Gastroesophageal sphincter (tissue), 4 donors: ENCODE measurements around the gene ZW10. TPM values are rescaled to one million over a fixed set of nuclear protein-coding genes. Genes with fewer than 3 reads are reported as not detected.
"Not testable (repeated sequence)": the region's sequence is repeated elsewhere in the genome, so short reads cannot be mapped to it uniquely, and the experiment has no call there.

Experiments
- ATAC-seq: fragments of 150-250 bp; one replicate; pipeline ENCODE4 v1.9.1; 2016; ENCODE audit warnings: mild to moderate bottlenecking, moderate library complexity
- H3K27ac ChIP-seq, 4 donors: fragments of 200-600 bp; sonication (generic) in 3 of 4; 1 replicate in 3 of 4; 2 replicates in 1 of 4; pipeline ENCODE4 v1.5.1; 2016 to 2019
- H3K27me3 ChIP-seq: fragments of 200-600 bp; sonication (generic); one replicate; pipeline ENCODE4 v1.5.1; 2019
- H3K36me3 ChIP-seq, 2 donors: fragments of 200-600 bp; sonication (generic); one replicate each; pipeline ENCODE4 v1.5.1; 2019; ENCODE audit warnings: control low read depth in 1 of 2
- H3K4me1 ChIP-seq, 3 donors: fragments of 200-600 bp; sonication (generic); 1 replicate in 2 of 3; 2 replicates in 1 of 3; pipeline ENCODE4 v1.5.1; 2016 to 2019; ENCODE audit warnings: control low read depth in 2 of 3
- H3K4me3 ChIP-seq, 2 donors: fragments of 200-600 bp; sonication (generic); one replicate each; pipeline ENCODE4 v1.5.1; 2019; ENCODE audit warnings: mild to moderate bottlenecking in 1 of 2, moderate library complexity in 1 of 2
- H3K9me3 ChIP-seq, 3 donors: fragments of 200-600 bp; sonication (generic); one replicate each; pipeline ENCODE4 v1.5.1; 2017 to 2019; ENCODE audit warnings: control low read depth in 2 of 3
- EP300 ChIP-seq: sonication (generic); formaldehyde crosslinking; IDR thresholded peaks from one replicate; pipeline ENCODE4 v1.6.1; 2017; ENCODE audit warnings: antibody characterized with exemption, mild to moderate bottlenecking
- POLR2A ChIP-seq, 2 donors: fragments of 450-650 bp; IDR thresholded peaks; one replicate each; pipeline ENCODE4 v1.6.1; 2017; ENCODE audit warnings: antibody characterized with exemption in 2 of 2, mild to moderate bottlenecking in 2 of 2, moderate library complexity in 1 of 2
- POLR2AphosphoS5 ChIP-seq: sonication (generic); formaldehyde crosslinking; IDR thresholded peaks from one replicate; pipeline ENCODE4 v1.6.1; 2017; ENCODE audit warnings: antibody characterized with exemption
- WGBS, 2 donors: methylation state at CpG; one replicate each; pipeline ENCODE4 v1.1.5; 2018; ENCODE audit warnings: low coverage in 1 of 2; 5-methylcytosine and 5-hydroxymethylcytosine counted together
- total RNA-seq, 4 donors: library from RNA; depleted of rRNA; stranded (reverse); fragments of >200 nt; gene quantifications; one replicate each; pipeline ENCODE4 v1.1.0, GENCODE V29; 2016
- TF ChIP-seq, protein P1 (sequence below), 4 experiments: fragments of 200-600 bp in 2 of 4; fragments of 450-650 bp in 2 of 4; sonication (generic) in 1 of 4; IDR thresholded peaks; one replicate each; pipeline ENCODE4 v1.5.1; 2017 to 2019; ENCODE audit warnings: antibody characterized with exemption in 4 of 4, mild to moderate bottlenecking in 2 of 4, moderate library complexity in 2 of 4

The ZW10 gene
- total RNA-seq, 4 donors from 2014 or later: 9.8 to 15.8 (median 13.0) TPM

DNA sequence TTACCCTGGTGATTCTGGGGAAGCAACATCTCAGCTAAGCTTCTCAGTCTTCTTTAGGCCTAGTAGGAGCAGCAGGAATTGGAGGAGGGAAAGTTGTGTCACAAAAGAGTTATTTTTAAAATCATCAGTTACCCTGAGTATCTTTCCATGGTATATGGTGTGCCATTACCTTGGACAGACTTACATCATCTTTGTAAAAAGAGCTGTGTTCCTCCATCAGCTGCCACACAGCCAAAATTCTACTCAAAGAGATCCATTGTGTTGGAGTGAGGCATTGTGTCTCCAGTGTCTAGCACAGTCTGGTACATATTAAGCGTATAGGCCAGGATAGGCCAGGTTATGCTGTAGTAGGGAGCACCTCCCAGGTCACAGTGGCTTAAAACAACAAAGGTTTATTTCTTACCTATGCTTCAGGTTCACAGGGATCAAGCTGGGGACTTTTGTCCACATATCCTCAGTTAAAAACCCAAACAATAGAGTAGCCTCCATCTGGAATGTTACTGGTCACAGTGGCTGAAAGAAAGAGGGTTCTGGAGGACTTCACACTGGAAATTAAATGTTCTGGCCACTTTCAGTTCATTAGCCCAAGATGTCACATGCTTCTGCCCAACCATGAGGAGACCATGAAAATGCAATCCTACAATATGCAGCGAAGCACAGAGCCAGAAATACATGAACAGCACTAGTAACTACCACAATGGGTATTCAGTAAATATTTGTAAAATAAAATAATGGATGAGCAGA, 57.4 kb downstream of the ZW10 start:
- TF ChIP-seq EP300 (no peak), POLR2A (IDR thresholded peaks at IDR 0.05) (no peak), POLR2AphosphoS5 (no peak)
- TF ChIP-seq, protein P1, sequence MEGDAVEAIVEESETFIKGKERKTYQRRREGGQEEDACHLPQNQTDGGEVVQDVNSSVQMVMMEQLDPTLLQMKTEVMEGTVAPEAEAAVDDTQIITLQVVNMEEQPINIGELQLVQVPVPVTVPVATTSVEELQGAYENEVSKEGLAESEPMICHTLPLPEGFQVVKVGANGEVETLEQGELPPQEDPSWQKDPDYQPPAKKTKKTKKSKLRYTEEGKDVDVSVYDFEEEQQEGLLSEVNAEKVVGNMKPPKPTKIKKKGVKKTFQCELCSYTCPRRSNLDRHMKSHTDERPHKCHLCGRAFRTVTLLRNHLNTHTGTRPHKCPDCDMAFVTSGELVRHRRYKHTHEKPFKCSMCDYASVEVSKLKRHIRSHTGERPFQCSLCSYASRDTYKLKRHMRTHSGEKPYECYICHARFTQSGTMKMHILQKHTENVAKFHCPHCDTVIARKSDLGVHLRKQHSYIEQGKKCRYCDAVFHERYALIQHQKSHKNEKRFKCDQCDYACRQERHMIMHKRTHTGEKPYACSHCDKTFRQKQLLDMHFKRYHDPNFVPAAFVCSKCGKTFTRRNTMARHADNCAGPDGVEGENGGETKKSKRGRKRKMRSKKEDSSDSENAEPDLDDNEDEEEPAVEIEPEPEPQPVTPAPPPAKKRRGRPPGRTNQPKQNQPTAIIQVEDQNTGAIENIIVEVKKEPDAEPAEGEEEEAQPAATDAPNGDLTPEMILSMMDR (IDR thresholded peaks at IDR 0.05): no peak
- WGBS, 2 donors: 90 to 92% methylated on average over 2 of the region's 2 CpGs
- H3K9me3 ChIP-seq: peaks cover 0 to 10% (median 0%) of the 10 kb centered on the region in 3 donors
- H3K27ac ChIP-seq: no peak overlapping the region
- ATAC-seq: no peak
- no peaks in the 10 kb centered on the region for H3K27me3 ChIP-seq
- H3K4me3 ChIP-seq: no peak overlapping the region
- peaks cover 0 to 45% of the 10 kb centered on the region in 2 donors for H3K36me3 ChIP-seq
- no peaks in the 10 kb centered on the region for H3K4me1 ChIP-seq

DNA sequence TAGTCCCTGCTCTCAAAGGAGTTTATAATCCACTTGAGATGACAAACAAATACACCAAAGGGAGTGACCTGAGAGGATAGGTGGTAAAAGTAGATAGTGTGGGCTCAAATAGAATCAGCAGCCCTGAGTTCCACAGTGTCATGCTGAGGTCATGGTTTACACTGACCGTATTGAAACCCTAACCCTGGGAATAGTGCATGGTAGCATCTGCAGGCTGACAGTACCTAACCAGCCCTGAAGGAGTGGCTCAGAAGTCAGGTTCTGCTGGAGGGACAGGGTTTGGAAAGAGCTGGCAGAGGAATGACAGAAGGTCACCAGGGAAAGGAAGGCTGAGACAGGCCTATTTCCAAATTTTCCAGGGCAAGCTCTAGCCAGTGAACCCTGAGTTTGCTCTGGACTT, 58.2 kb downstream of the ZW10 start:
- Histone ChIP-seq H3K4me1 (no peaks in the 10 kb centered on the region), H3K27me3 (no peaks in the 10 kb centered on the region), H3K4me3 (no peak overlapping the region), H3K9me3 (peaks cover 0 to 15% (median 0%) of the 10 kb centered on the region in 3 donors), H3K27ac (no peak overlapping the region), H3K36me3 (peaks cover 0 to 44% of the 10 kb centered on the region in 2 donors)
- no peak for ATAC-seq
- 88 to 100% methylated on average over 1 of the region's 1 CpG for WGBS, 2 donors
- no peak for TF ChIP-seq POLR2AphosphoS5
- TF ChIP-seq, protein P1 (IDR thresholded peaks at IDR 0.05): no peak
- TF ChIP-seq EP300: no peak
- TF ChIP-seq POLR2A (IDR thresholded peaks at IDR 0.05): no peak

DNA sequence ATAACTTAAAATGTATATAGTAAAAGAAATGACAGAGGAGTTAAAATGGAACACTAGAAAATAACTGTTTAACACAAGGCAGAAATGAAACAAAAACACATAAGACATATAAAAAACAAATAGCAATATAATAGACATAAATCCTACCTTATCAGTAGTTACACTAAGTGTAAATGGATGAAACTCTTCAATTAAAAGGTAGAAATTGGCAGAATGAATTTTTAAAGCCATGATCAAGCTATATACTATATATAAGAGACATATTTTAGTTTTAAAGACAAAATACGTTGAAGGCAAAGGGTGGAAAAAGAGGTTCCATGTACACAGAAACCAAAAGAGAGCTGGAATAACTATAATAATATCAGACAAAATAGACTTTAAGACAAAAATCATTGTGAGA, 62.5 kb downstream of the ZW10 start:
- Histone ChIP-seq H3K9me3 (peaks cover 0 to 39% (median 0%) of the 10 kb centered on the region in 3 donors), H3K36me3 (peaks cover 0 to 31% of the 10 kb centered on the region in 2 donors), H3K4me3 (no peak overlapping the region), H3K4me1 (no peaks in the 10 kb centered on the region), H3K27me3 (no peaks in the 10 kb centered on the region), H3K27ac (no peak overlapping the region)
- WGBS, 2 donors: 75 to 100% methylated on average over 1 of the region's 1 CpG
- ATAC-seq: no peak
- TF ChIP-seq EP300 (no peak), POLR2AphosphoS5 (no peak), POLR2A (IDR thresholded peaks at IDR 0.05) (no peak)
- TF ChIP-seq, protein P1 (IDR thresholded peaks at IDR 0.05): no peak

DNA sequence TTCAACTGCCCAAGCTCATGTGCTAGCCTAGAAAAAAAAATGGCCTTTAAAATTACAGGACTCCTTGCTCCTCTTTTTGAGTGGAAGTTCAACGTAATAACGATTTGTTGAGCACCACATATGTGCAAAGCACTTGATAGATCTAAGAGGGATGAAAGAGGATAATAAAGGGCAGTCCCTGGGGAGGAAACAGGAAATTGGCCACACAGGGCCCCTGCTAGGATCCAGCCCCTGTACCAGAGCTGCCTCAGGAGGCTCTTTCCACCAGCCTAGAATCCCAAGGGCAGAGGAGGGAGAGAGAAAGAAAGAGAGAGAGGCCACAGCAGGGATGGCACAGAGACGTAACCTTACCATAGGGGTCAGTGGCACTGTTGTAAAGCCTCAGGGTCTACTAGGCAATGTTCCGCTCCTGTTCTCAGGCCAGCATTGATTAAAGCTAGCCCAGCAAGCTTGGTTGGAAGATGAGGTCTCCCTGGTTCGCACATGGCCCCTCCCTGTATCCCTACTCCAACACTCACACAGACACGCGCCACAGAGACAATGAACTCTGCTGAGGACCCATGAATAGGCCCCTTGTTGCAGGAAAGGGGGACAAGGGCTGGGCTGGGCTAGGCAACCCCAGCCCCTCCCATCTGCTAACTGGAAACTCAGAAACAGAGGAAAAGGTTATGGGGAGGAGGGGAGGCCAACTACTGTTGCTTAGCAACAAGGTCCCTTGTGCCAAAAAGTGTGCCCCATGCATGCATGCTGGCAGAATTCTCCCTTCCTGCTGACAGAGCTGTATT, 67.4 kb downstream of the ZW10 start, which contains the start of gene TMPRSS5:
TMPRSS5 (minus strand) TSS at position 438 of the 785 bp plus-strand sequence; CDS start at position 354, 84 bp downstream.
- Histone ChIP-seq H3K36me3 (peaks cover 0 to 13% of the 10 kb centered on the region in 2 donors), H3K4me1 (no peaks in the 10 kb centered on the region), H3K27ac (peak within 1 kb of the TSS in 1 of 4 donors; percentile 37), H3K4me3 (no peak within 1 kb of the TSS), H3K27me3 (no peaks in the 10 kb centered on the region), H3K9me3 (peaks cover 0 to 29% (median 0%) of the 10 kb centered on the region in 3 donors)
- TF ChIP-seq POLR2A (IDR thresholded peaks at IDR 0.05): no peak
- 80 to 90% methylated on average over 1 to 2 of the region's 7 CpGs for WGBS, 2 donors
- peak; percentile 51 for ATAC-seq

DNA sequence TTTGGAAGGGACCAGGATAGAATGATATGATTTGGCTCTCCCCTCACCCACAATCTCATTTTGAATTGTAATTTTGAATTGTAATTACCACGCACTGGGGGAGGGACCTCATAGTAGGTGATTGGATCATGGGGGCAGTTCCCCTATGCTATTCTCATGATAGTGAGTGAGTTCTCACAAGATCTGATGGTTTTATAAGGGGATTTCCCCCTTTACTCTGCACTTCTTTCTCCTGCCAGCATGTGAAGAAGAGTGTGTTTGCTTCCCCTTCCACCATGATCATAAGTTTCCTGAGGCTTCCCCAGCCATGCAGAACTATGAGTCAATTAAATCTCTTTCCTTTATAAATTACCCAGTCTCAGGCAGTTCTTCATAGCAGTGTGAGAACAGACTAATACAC, 69.9 kb downstream of the ZW10 start:
- 46 to 100% methylated on average over 1 of the region's 1 CpG for WGBS, 2 donors
- ATAC-seq, H3K9me3 ChIP-seq, H3K36me3 ChIP-seq, H3K4me1 ChIP-seq, H3K27ac ChIP-seq, H3K27me3 ChIP-seq, H3K4me3 ChIP-seq: not testable (repeated sequence)
